C4-2B (cell line): ENCODE measurements around the gene CNTN4.

Source experiments
- ZFX ChIP-seq: fragments of 450-650 bp; IDR thresholded peaks from 2 replicates; pipeline ENCODE4 v1.6.1; 2017
- TF ChIP-seq, protein P1 (sequence below): fragments of 450-650 bp; conservative IDR thresholded peaks from 2 replicates; pipeline ENCODE4 v1.5.1; 2017; ENCODE audit warnings: mild to moderate bottlenecking

DNA sequence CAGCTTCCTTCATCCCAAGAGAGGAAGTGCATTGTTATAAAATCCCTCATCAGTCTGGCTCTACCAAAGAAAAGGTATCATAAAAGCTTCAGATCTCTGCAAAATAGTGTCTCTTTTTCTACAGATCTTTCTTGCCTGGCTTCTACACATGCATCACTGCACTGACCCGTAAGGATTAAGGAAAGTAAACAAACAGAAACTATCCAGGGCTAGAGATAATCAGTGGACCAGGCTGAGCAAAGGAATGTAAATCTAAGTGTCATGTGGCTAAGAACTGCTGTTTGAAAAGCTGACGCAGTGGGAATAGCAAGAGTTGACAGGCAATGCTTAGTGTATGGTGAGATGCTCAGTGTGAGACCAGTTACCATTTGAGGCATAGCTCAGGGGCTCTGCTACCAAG lies 671.8 kb downstream of the CNTN4 start:
- TF ChIP-seq, protein P1, sequence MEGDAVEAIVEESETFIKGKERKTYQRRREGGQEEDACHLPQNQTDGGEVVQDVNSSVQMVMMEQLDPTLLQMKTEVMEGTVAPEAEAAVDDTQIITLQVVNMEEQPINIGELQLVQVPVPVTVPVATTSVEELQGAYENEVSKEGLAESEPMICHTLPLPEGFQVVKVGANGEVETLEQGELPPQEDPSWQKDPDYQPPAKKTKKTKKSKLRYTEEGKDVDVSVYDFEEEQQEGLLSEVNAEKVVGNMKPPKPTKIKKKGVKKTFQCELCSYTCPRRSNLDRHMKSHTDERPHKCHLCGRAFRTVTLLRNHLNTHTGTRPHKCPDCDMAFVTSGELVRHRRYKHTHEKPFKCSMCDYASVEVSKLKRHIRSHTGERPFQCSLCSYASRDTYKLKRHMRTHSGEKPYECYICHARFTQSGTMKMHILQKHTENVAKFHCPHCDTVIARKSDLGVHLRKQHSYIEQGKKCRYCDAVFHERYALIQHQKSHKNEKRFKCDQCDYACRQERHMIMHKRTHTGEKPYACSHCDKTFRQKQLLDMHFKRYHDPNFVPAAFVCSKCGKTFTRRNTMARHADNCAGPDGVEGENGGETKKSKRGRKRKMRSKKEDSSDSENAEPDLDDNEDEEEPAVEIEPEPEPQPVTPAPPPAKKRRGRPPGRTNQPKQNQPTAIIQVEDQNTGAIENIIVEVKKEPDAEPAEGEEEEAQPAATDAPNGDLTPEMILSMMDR: no peak
- no peak for TF ChIP-seq ZFX
